Stimulated activated naive CD8-positive, alpha-beta T cell treated with anti-CD3 and anti-CD28 coated beads, Interleukin-15, Interleukin-2, amounts not matched to agents 100 ng/mL and 50 ng/mL, for 24 hours (primary cell): ENCODE results near the gene STARD5.

ENCODE experiments used
- H3K27ac Mint-ChIP-seq: one replicate; pipeline ENCODE4 v1.8.0; 2021; ENCODE audit warnings: mild to moderate bottlenecking, mixed read lengths
- H3K27me3 Mint-ChIP-seq: one replicate; pipeline ENCODE4 v1.8.0; 2021; ENCODE audit warnings: mixed read lengths
- H3K36me3 Mint-ChIP-seq: one replicate; pipeline ENCODE4 v1.8.0; 2021; ENCODE audit warnings: low read depth, mixed read lengths
- H3K4me1 Mint-ChIP-seq: one replicate; pipeline ENCODE4 v1.8.0; 2021; ENCODE audit warnings: low read depth, mixed read lengths
- H3K4me3 Mint-ChIP-seq: one replicate; pipeline ENCODE4 v1.8.0; 2021; ENCODE audit warnings: mild to moderate bottlenecking, mixed read lengths
- H3K9me3 Mint-ChIP-seq: one replicate; pipeline ENCODE4 v1.8.0; 2021; ENCODE audit warnings: mixed read lengths

Gene STARD5

DNA sequence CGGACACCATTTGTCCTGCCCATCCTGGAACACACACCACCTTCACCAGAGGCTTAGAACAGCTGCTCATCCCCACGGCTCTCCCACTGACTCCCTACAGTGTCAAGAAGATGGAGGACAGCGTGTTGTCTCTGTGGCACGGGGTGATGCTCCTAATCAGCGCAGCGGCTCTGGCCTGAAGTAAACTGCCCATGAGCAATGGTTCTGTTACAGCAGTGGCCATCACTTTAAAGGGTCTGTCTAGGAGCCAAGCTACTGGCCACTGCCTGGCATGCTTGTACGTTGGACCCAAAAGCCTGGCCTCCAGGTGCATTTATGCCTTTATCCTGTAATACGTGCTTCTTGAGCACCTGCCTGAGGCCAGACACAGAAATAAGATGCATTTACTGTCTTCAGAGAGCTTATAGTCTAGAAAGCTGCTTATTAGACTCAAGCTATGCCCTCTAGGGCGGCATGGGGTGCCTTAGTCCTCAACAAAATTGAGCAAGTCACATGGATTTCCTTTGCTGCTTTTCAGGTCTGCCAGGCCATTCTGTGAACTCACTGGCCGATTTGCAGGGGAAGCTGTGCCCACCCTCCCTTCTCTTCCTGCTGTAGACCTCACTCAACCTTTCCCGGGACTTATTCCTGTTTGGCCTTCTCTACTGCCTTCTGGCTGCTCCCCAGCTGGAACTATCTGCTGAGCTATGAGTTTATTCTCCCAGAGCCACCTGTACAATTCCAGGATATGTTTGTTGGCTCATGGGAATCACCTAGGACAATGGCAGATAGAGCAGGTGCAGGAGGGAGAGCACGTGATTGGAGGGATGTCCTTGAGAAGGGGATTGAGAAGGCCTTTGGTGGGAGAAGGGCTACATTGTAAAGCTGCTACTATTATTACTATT is 51.9 kb downstream of the STARD5 start:
- no peak overlapping the region for H3K4me3 Mint-ChIP-seq
- H3K4me1 Mint-ChIP-seq, result peaks cover 53% of the 10 kb centered on the region
- H3K9me3 Mint-ChIP-seq, result peaks cover 6% of the 10 kb centered on the region
- H3K27me3 Mint-ChIP-seq, result no peaks in the 10 kb centered on the region
- H3K27ac Mint-ChIP-seq, result no peak overlapping the region
- H3K36me3 Mint-ChIP-seq, result peaks cover 7% of the 10 kb centered on the region

- Mint-ChIP-seq H3K9me3 (no peaks in the 10 kb centered on the region), H3K36me3 (no peaks in the 10 kb centered on the region), H3K4me1 (peaks cover 52% of the 10 kb centered on the region), H3K4me3 (peak overlapping the region; percentile 19), H3K27ac (peak overlapping the region; percentile 81), H3K27me3 (no peaks in the 10 kb centered on the region)
These were observed 53.0 kb downstream of the STARD5 start for GRCh38 chr15:81270781-81271491.

DNA sequence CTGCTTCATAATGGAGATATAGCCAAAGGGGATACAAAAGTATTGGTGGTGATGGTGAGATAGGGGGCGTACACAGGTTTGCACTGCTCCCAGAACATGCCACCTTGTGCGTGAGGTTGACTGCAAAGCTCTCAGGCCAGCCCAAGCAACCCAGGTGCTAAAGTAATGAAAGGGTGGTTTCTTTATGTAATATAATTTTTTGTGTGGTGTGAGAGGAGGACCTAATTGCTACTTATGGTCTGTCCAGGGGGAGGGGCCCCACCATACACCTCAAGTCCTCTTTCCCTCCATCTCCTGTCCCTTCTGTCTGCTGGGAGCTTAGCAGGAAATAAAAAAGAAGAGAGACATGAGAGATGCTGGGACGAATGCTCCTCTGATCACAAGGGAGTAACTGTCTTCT is 53.8 kb downstream of the STARD5 start:
- Mint-ChIP-seq H3K27ac (peak overlapping the region; percentile 81), H3K36me3 (no peaks in the 10 kb centered on the region), H3K4me1 (peaks cover 52% of the 10 kb centered on the region), H3K9me3 (no peaks in the 10 kb centered on the region), H3K27me3 (no peaks in the 10 kb centered on the region), H3K4me3 (peak overlapping the region; percentile 19)

GRCh38 chr15:81268881-81269601 is 54.9 kb downstream of the STARD5 start:
- Mint-ChIP-seq H3K27me3 (no peaks in the 10 kb centered on the region), H3K4me1 (peaks cover 47% of the 10 kb centered on the region), H3K36me3 (no peaks in the 10 kb centered on the region), H3K9me3 (no peaks in the 10 kb centered on the region), H3K4me3 (peak overlapping the region; percentile 12), H3K27ac (peak overlapping the region; percentile 85)

GRCh38 chr15:81268340-81268739 is 55.6 kb downstream of the STARD5 start:
- Mint-ChIP-seq H3K4me1 (peaks cover 47% of the 10 kb centered on the region), H3K27ac (no peak overlapping the region), H3K36me3 (no peaks in the 10 kb centered on the region), H3K4me3 (no peak overlapping the region), H3K27me3 (no peaks in the 10 kb centered on the region), H3K9me3 (no peaks in the 10 kb centered on the region)

DNA sequence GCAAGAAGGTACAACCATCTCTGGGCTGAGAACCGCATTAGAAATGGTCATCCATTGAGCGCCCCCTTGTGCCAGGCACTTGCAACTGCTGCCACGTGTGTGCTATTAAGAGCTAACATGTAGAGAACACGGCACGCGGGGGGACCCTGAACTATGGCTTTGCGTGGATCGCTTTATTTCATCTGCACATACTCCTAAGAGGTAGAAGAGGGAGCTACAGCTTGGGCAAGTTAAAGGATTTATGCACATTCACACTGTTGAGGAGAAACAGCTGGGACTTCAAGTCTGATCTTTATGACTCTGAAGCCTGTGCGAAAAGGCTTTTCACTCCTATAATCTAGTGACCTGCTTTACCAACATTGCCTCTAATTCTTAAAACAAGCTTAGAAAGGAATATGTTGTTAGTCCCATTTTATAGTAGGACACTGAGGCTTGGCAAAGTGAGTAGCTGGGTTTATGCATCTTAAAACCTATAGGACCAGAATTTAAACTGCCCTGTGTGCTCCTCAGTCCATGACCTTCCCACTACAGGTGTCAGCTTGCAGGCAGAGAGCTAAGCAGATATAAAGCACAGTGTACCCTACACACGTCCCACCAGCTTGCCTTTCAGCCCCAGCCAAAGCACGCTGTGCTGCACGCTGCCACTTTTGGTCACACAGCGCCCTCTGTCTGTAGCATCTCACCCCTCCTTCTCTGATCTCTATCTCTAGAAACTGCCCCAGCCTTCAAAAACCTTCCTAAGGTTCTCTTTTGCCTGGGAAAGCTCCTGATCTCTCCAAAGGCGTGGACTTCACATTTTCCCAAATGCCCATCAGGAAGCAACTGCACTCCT is 57.8 kb downstream of the STARD5 start:
- Mint-ChIP-seq H3K36me3 (no peaks in the 10 kb centered on the region), H3K4me3 (peak overlapping the region; percentile 75), H3K27me3 (no peaks in the 10 kb centered on the region), H3K4me1 (peaks cover 47% of the 10 kb centered on the region), H3K9me3 (no peaks in the 10 kb centered on the region), H3K27ac (peak overlapping the region; percentile 93)

DNA sequence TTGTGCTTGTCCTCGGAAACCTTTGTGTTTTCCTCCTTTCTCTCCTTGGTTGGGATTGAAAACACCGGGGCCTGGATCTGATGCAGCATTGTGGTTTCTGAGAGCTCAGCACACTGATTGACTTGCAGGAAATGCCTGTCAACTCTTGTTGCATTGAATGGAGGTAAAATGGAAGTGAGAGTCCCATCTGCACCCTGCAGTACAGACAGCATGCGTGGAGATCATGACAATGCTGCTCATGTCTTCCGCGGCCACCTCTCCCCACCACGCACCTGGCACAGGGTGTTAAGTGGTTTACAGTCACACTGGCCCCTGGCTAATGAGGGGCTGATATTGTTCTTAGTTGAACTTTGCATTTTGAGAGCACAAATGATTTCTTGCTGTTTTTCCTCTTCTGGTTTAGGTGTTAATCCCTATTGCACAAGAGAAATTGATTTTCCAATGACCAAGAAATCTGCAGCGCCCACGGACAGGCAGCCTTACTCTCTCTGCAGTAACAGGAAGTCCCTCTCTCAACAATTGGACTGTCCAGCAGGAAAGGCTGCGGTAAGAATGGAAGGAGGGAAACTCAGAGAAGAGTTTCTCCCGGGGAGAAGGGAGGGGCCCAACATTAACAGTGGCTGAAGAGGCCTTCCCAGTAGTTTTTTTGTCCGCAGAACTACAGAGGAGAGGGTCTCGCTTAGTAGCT is 58.5 kb downstream of the STARD5 start:
- Mint-ChIP-seq H3K36me3 (no peaks in the 10 kb centered on the region), H3K4me3 (no peak overlapping the region), H3K9me3 (no peaks in the 10 kb centered on the region), H3K27ac (peak overlapping the region; percentile 13), H3K4me1 (peaks cover 42% of the 10 kb centered on the region), H3K27me3 (no peaks in the 10 kb centered on the region)

DNA sequence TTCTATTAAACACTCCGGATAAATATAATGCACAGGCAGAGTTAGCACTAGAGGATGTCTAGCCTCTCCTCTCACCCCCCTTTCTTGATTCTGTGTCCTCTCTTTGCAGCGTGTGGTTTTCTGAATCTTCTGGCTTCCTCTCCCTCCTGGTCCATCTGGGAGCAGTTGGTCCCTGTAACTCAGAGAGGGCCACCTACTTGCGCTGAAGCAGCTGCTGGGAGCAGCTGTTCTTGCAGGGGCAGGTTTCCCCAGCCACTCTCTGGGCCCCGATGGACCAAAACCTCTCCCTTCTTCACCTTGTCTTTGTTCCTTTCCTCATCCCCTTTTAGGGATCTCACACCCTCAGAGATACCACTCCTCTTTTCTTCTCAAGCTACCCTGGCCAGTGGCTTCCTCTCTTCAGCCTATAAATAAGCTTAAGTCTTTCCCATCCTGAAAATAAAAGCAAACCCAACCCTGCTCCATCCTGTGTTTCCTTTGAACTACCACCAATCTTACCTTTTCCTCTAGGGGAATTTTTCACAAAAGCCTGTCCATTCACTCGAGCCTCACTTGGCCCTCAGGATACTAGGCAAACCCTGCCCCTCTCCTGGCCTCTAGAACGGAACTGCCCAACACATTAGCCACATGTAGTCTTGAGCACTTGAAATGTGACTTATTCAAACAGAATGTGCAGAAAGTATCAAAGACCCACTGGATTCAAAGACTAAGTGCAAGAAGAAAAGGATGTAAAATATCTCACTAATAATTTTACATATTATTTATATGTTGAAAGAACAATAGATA is 59.7 kb downstream of the STARD5 start:
- no peaks in the 10 kb centered on the region for H3K9me3 Mint-ChIP-seq
- H3K27ac Mint-ChIP-seq, result no peak overlapping the region
- H3K4me1 Mint-ChIP-seq, result peaks cover 31% of the 10 kb centered on the region
- H3K27me3 Mint-ChIP-seq, result no peaks in the 10 kb centered on the region
- H3K36me3 Mint-ChIP-seq, result no peaks in the 10 kb centered on the region
- H3K4me3 Mint-ChIP-seq, result no peak overlapping the region

DNA sequence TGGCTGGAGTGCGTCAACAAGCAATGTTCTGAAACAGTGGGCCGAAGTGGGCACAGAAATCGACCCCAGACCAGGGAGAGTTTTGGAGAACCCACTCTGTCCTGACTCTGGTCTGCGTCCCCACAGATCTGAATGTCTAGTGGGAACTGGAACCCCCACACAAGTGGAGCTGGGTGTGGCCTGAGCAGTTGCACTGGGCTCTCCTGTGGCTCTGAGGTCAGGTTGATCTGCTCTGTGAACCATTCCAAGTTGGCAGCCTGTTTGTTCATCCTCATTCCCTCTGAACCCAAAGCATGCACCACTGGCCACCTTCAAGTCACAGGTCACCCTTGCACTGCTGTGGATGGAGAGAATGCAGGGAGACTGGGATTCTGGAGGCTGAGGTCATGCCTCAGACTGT is 60.5 kb downstream of the STARD5 start:
- H3K4me3 Mint-ChIP-seq, result no peak overlapping the region
- H3K27me3 Mint-ChIP-seq, result no peaks in the 10 kb centered on the region
- H3K4me1 Mint-ChIP-seq, result peaks cover 23% of the 10 kb centered on the region
- H3K27ac Mint-ChIP-seq, result no peak overlapping the region
- no peaks in the 10 kb centered on the region for H3K9me3 Mint-ChIP-seq
- H3K36me3 Mint-ChIP-seq, result no peaks in the 10 kb centered on the region

DNA sequence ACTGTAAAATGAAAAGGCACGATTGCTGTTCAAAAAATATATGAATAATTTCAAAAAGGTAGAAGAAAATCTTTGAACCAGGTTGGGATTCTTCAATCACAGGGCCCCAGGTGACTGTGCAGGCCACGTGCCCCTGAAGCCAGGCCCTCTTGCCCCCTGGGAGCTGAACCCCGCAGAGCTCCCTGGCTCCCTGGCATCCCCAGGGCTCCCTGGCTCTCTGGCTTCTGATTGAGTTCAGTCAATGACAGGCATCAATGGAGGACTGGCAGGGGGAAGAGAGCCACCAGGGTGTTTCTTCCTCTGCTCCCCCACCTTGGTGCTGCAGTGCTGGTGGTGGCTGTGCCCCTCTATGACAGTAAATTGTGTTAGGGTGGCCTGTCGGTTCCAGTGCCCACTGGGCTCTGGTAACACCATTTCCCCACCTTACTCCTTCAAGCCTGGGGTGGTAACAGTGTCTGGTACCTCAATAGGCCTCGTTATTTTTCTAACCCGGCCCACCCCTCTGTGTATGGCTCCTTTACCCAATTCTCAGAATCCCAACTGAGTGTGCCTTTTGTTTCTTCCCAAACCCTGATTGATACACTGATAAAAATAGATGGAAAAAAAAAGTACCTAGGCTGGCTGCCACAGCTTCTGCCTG is 62.6 kb downstream of the STARD5 start:
- Mint-ChIP-seq H3K9me3 (no peaks in the 10 kb centered on the region), H3K27me3 (no peaks in the 10 kb centered on the region), H3K4me1 (peaks cover 13% of the 10 kb centered on the region), H3K36me3 (no peaks in the 10 kb centered on the region), H3K4me3 (no peak overlapping the region), H3K27ac (no peak overlapping the region)

GRCh38 chr15:81259760-81260298 is 64.1 kb downstream of the STARD5 start:
- no peak overlapping the region for H3K4me3 Mint-ChIP-seq
- H3K9me3 Mint-ChIP-seq, result no peaks in the 10 kb centered on the region
- H3K36me3 Mint-ChIP-seq, result no peaks in the 10 kb centered on the region
- H3K4me1 Mint-ChIP-seq, result no peaks in the 10 kb centered on the region
- H3K27ac Mint-ChIP-seq, result no peak overlapping the region
- no peaks in the 10 kb centered on the region for H3K27me3 Mint-ChIP-seq
